Glutamatergic neuron (in vitro differentiated cells): ENCODE measurements around the gene FGGY. TPM values are rescaled to one million over a fixed set of nuclear protein-coding genes. Genes with fewer than 3 reads are reported as not detected.
A peak's percentile ranks its signal among the peaks of the same experiment; 100 is the strongest.

Source experiments
- DNase-seq: peaks from one replicate; pipeline ENCODE4 v3.0.0; 2022
- H3K27ac Mint-ChIP-seq: one replicate; pipeline ENCODE4 v1.8.0; 2020; ENCODE audit warnings: mild to moderate bottlenecking, mixed read lengths, inconsistent platforms; ENCODE audit not compliant: unreplicated experiment
- H3K27me3 Mint-ChIP-seq: one replicate; pipeline ENCODE4 v1.8.0; 2020; ENCODE audit warnings: mild to moderate bottlenecking, moderate library complexity, mixed read lengths, inconsistent platforms; ENCODE audit not compliant: unreplicated experiment
- H3K36me3 Mint-ChIP-seq: one replicate; pipeline ENCODE4 v1.8.0; 2020; ENCODE audit warnings: mild to moderate bottlenecking, mixed read lengths, inconsistent platforms; ENCODE audit not compliant: unreplicated experiment
- H3K4me1 Mint-ChIP-seq: one replicate; pipeline ENCODE4 v1.8.0; 2020; ENCODE audit warnings: mild to moderate bottlenecking, low read depth, mixed read lengths, inconsistent platforms; ENCODE audit not compliant: unreplicated experiment
- H3K4me3 Mint-ChIP-seq: one replicate; pipeline ENCODE4 v1.8.0; 2020; ENCODE audit warnings: mild to moderate bottlenecking, mixed read lengths, inconsistent platforms; ENCODE audit not compliant: unreplicated experiment
- H3K9me3 Mint-ChIP-seq: one replicate; pipeline ENCODE4 v1.8.0; 2020; ENCODE audit warnings: mild to moderate bottlenecking, moderate library complexity, mixed read lengths, inconsistent platforms; ENCODE audit not compliant: unreplicated experiment
- CTCF ChIP-seq: fragments of 200-600 bp; sonication (generic); IDR thresholded peaks from one replicate; pipeline ENCODE4 v1.5.0; 2021; ENCODE audit not compliant: partially characterized antibody, unreplicated experiment
- total RNA-seq: library from RNA; stranded (reverse); fragmentation: NEBNext Ultra II Directional; extraction: Animal tissue kit (Norgen Biotek cat#: 25700); gene quantifications from one replicate; pipeline ENCODE4 v1.2.1, GENCODE V29; 2021; ENCODE audit not compliant: unreplicated experiment

Gene FGGY
- total RNA-seq, 1 donor from 2014 or later, result 11.6 TPM

DNA sequence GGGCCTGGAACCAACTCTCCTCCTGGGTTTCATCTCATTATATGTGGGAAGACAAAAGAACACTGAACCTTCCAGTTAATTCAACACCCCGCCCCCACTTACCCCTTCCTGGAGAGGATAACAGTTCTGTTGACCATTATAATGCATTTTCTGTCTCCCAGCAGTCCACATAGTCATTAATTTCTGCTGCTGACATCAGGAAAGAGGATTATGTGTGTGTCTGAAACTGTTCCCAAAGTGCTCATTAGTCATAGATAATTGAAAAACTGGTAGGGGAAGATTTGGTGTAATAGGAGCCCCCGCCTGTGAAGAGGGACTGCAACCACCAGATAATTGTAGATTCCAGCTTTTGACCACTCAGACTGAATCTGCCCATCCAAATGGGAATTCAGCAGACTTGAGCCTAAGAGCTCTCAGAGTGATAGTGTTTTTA is 208.7 kb downstream of the FGGY start:
- peak overlapping the region; percentile 63 for H3K27ac Mint-ChIP-seq

DNA sequence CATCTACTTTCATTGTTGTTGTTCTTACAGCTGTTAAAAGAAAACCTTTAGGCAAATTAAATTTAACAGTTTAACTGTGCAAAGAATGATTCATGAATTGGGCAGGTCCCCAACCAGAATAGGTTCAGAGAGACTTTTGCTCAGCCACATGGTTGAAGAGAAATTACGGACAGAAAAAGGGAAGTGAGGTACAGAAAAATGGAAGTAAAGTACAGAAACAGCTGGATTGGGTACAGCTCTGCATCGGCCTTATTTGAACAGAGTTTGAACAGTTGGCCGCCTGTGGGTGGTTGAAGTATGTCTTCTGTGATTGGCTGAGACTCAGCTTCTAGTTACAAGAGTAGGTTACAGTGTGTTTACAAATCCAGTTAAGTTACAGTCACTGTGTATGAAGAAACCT is 210.1 kb downstream of the FGGY start:
- H3K9me3 Mint-ChIP-seq, result no peaks in the 10 kb centered on the region
- no peak for TF ChIP-seq CTCF
- DNase-seq, result no peak
- peaks cover 14% of the 10 kb centered on the region for H3K4me1 Mint-ChIP-seq
- H3K4me3 Mint-ChIP-seq, result no peak overlapping the region
- H3K27ac Mint-ChIP-seq, result no peak overlapping the region
- H3K36me3 Mint-ChIP-seq, result no peaks in the 10 kb centered on the region
- H3K27me3 Mint-ChIP-seq, result no peaks in the 10 kb centered on the region

More for the DNA sequence above, 208.7 kb downstream of the FGGY start:
- Mint-ChIP-seq H3K9me3 (no peaks in the 10 kb centered on the region), H3K4me1 (peaks cover 14% of the 10 kb centered on the region), H3K36me3 (no peaks in the 10 kb centered on the region), H3K27me3 (no peaks in the 10 kb centered on the region), H3K4me3 (no peak overlapping the region)
- DNase-seq, result no peak
- TF ChIP-seq CTCF, result no peak

DNA sequence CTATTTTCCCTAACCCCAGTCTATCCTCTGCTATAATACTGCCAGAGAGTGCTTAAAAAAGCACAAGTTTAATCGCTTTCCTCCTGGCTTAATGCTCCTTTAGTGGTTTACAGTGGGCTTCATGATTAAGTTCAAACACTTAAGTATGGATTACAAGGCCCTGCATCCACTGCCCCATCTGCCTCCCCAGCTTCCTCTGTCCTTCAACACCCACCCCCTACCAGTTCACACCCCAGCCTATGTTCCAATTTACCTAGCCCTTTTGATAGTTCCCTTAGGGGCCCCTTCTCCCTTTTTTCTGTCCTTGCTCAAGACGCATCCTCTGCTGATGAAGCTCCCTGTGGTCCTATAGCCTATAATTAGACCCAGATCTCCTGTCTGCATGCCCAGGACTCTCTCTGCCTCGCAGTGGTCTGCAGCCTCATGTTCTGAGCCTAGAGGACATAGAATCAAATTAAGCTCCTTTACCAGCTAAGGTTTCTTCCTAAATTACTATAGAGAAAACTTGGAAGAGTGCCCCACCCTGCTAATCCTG is 212.5 kb downstream of the FGGY start:
- TF ChIP-seq CTCF, result no peak
- Mint-ChIP-seq H3K27ac (no peak overlapping the region), H3K9me3 (no peaks in the 10 kb centered on the region), H3K4me3 (no peak overlapping the region), H3K27me3 (no peaks in the 10 kb centered on the region), H3K36me3 (no peaks in the 10 kb centered on the region), H3K4me1 (peaks cover 16% of the 10 kb centered on the region)
- DNase-seq, result no peak

GRCh38 chr1:59510249-59510648 is 213.4 kb downstream of the FGGY start:
- Mint-ChIP-seq H3K36me3 (no peaks in the 10 kb centered on the region), H3K4me1 (peaks cover 16% of the 10 kb centered on the region), H3K27ac (no peak overlapping the region), H3K4me3 (no peak overlapping the region), H3K27me3 (peaks cover under 1% of the 10 kb centered on the region), H3K9me3 (no peaks in the 10 kb centered on the region)
- TF ChIP-seq CTCF, result no peak
- DNase-seq, result no peak

GRCh38 chr1:59511476-59512465 is 214.9 kb downstream of the FGGY start:
- no peaks in the 10 kb centered on the region for H3K36me3 Mint-ChIP-seq
- peaks cover 12% of the 10 kb centered on the region for H3K4me1 Mint-ChIP-seq
- H3K27ac Mint-ChIP-seq, result no peak overlapping the region
- H3K27me3 Mint-ChIP-seq, result peaks cover 2% of the 10 kb centered on the region
- no peaks in the 10 kb centered on the region for H3K9me3 Mint-ChIP-seq
- DNase-seq, result no peak
- TF ChIP-seq CTCF, result no peak
- H3K4me3 Mint-ChIP-seq, result no peak overlapping the region
